H9 (cell line): ENCODE measurements around the gene COPG1. TPM values are rescaled to one million over a fixed set of nuclear protein-coding genes. Genes with fewer than 3 reads are reported as not detected.

ENCODE experiments used
- DNase-seq: peaks from one replicate; pipeline ENCODE4 v3.0.0-alpha.2; 2017
- H2AFZ ChIP-seq: one replicate; pipeline ENCODE4 v1.6.1; 2013; ENCODE audit warnings: mild to moderate bottlenecking, low read length, control low read depth, moderate library complexity
- H2AK5ac ChIP-seq: 2 replicates; pipeline ENCODE4 v1.6.1; 2013; ENCODE audit warnings: low read length, control low read depth, mixed read lengths; ENCODE audit not compliant: insufficient read length
- H2BK120ac ChIP-seq: one replicate; pipeline ENCODE4 v1.6.1; 2013; ENCODE audit warnings: low read depth, mild to moderate bottlenecking, low read length, control low read depth, inconsistent platforms; ENCODE audit not compliant: poor library complexity, severe bottlenecking
- H2BK12ac ChIP-seq: 2 replicates; pipeline ENCODE4 v1.6.1; 2013; ENCODE audit warnings: low read length, control low read depth, mixed read lengths, low read depth; ENCODE audit not compliant: insufficient read length
- H2BK15ac ChIP-seq: 2 replicates; pipeline ENCODE4 v1.6.1; 2013; ENCODE audit warnings: low read depth, low read length, control low read depth
- H2BK20ac ChIP-seq: one replicate; pipeline ENCODE4 v1.6.1; 2013; ENCODE audit warnings: low read depth, mild to moderate bottlenecking, low read length, control low read depth, inconsistent platforms; ENCODE audit not compliant: poor library complexity, severe bottlenecking
- H2BK5ac ChIP-seq: 2 replicates; pipeline ENCODE4 v1.6.1; 2013; ENCODE audit warnings: low read length, control low read depth, mixed read lengths; ENCODE audit not compliant: insufficient read length
- H3K14ac ChIP-seq: 2 replicates; pipeline ENCODE4 v1.6.1; 2013; ENCODE audit warnings: low read length, control low read depth; ENCODE audit not compliant: insufficient read depth
- H3K18ac ChIP-seq: 2 replicates; pipeline ENCODE4 v1.6.1; 2013; ENCODE audit warnings: low read depth, mild to moderate bottlenecking, mixed read lengths, low read length, control low read depth; ENCODE audit not compliant: insufficient read length
- H3K23ac ChIP-seq: 2 replicates; pipeline ENCODE4 v1.6.1; 2013; ENCODE audit warnings: low read length, control low read depth, mixed read lengths, low read depth; ENCODE audit not compliant: insufficient read length
- H3K23me2 ChIP-seq: 2 replicates; pipeline ENCODE4 v1.6.1; 2013; ENCODE audit warnings: low read depth, mild to moderate bottlenecking, mixed read lengths, low read length, control low read depth; ENCODE audit not compliant: insufficient read length, poor library complexity, severe bottlenecking
- H3K27ac ChIP-seq: 2 replicates; pipeline ENCODE4 v1.5.1; 2013; ENCODE audit warnings: low read length, control low read depth, mixed read lengths, low read depth; ENCODE audit not compliant: insufficient read length
- H3K27me3 ChIP-seq: 2 replicates; pipeline ENCODE4 v1.6.1; 2013; ENCODE audit warnings: low read length, control low read depth, inconsistent platforms; ENCODE audit not compliant: insufficient read depth
- H3K4ac ChIP-seq: 2 replicates; pipeline ENCODE4 v1.6.1; 2013; ENCODE audit warnings: low read depth, mild to moderate bottlenecking, control low read depth, inconsistent platforms, low read length, moderate library complexity
- H3K4me1 ChIP-seq: 2 replicates; pipeline ENCODE4 v1.6.1; 2013; ENCODE audit warnings: low read length, control low read depth, inconsistent platforms; ENCODE audit not compliant: insufficient read depth
- H3K4me2 ChIP-seq: 2 replicates; pipeline ENCODE4 v1.6.1; 2013; ENCODE audit warnings: low read length, control low read depth, mixed read lengths; ENCODE audit not compliant: insufficient read length, insufficient read depth
- H3K56ac ChIP-seq: 2 replicates; pipeline ENCODE4 v1.6.1; 2013; ENCODE audit warnings: low read depth, mild to moderate bottlenecking, mixed read lengths, low read length, control low read depth; ENCODE audit not compliant: insufficient read length
- H3K79me1 ChIP-seq: 2 replicates; pipeline ENCODE4 v1.6.1; 2013; ENCODE audit warnings: low read depth, mild to moderate bottlenecking, moderate library complexity, low read length, control low read depth, inconsistent platforms; ENCODE audit not compliant: insufficient read depth, poor library complexity, severe bottlenecking
- H3K79me2 ChIP-seq: 2 replicates; pipeline ENCODE4 v1.6.1; 2013; ENCODE audit warnings: low read length, control low read depth, inconsistent platforms; ENCODE audit not compliant: insufficient read depth
- H3K9ac ChIP-seq: 2 replicates; pipeline ENCODE4 v1.6.1; 2013; ENCODE audit warnings: low read length, control low read depth, mixed read lengths; ENCODE audit not compliant: insufficient read length; ENCODE audit errors: extremely low read depth
- H3K9me3 ChIP-seq: one replicate; pipeline ENCODE4 v1.6.1; 2013; ENCODE audit warnings: low read depth, low read length, inconsistent platforms; ENCODE audit not compliant: control insufficient read depth
- H3T11ph ChIP-seq: one replicate; pipeline ENCODE4 v1.6.1; 2013; ENCODE audit warnings: mild to moderate bottlenecking, low read length, control low read depth, inconsistent platforms
- H4K20me1 ChIP-seq: one replicate; pipeline ENCODE4 v1.6.1; 2013; ENCODE audit not compliant: control insufficient read depth, insufficient read length, insufficient read depth
- H4K5ac ChIP-seq: 2 replicates; pipeline ENCODE4 v1.6.1; 2013; ENCODE audit warnings: low read depth, mild to moderate bottlenecking, mixed read lengths, low read length, control low read depth; ENCODE audit not compliant: insufficient read length
- H4K8ac ChIP-seq: replicated peaks from 2 replicates; pipeline ENCODE4 v1.6.1; 2013; ENCODE audit warnings: low read length, control low read depth, mixed read lengths, low read depth; ENCODE audit not compliant: insufficient read length
- H4K91ac ChIP-seq: 2 replicates; pipeline ENCODE4 v1.6.1; 2013; ENCODE audit warnings: low read depth, mild to moderate bottlenecking, moderate library complexity, mixed read lengths, low read length, control low read depth; ENCODE audit not compliant: insufficient read length
- H3K27ac Mint-ChIP-seq, 3 experiments: 2 replicates in 2 of 3; 3 replicates in 1 of 3; pipeline ENCODE4 v1.8.0; 2020 to 2021; ENCODE audit warnings: mixed read lengths in 3 of 3, mild to moderate bottlenecking in 1 of 3, moderate library complexity in 1 of 3
- H3K27me3 Mint-ChIP-seq: 2 replicates; pipeline ENCODE4 v1.8.0; 2021; ENCODE audit warnings: low read depth, mild to moderate bottlenecking, moderate library complexity, mixed read lengths
- H3K36me3 Mint-ChIP-seq, 3 experiments: 2 replicates in 2 of 3; 3 replicates in 1 of 3; pipeline ENCODE4 v1.8.0; 2020 to 2021; ENCODE audit warnings: low read depth in 3 of 3, mixed read lengths in 3 of 3; ENCODE audit not compliant: insufficient read depth in 1 of 3
- H3K4me1 Mint-ChIP-seq, 2 experiments: 2 replicates each; pipeline ENCODE4 v1.8.0; 2020; ENCODE audit warnings: mixed read lengths in 2 of 2
- H3K4me3 Mint-ChIP-seq, 2 experiments: 2 replicates in 1 of 2; 3 replicates in 1 of 2; pipeline ENCODE4 v1.8.0; 2020 to 2021; ENCODE audit warnings: mild to moderate bottlenecking in 2 of 2, mixed read lengths in 2 of 2, moderate library complexity in 1 of 2
- H3K9me3 Mint-ChIP-seq, 2 experiments: 2 replicates in 1 of 2; 3 replicates in 1 of 2; pipeline ENCODE4 v1.8.0; 2020; ENCODE audit warnings: mild to moderate bottlenecking in 2 of 2, mixed read lengths in 2 of 2, moderate library complexity in 1 of 2
- WGBS: extraction: QIAGEN DNeasy Blood & Tissue Kit; methylation state at CpG from one replicate; pipeline ENCODE4 v1.1.7; 2013; ENCODE audit warnings: missing lambda C conversion rate, low lambda C conversion rate, mixed read lengths; ENCODE audit not compliant: insufficient read length; ENCODE audit errors: extremely low coverage; 5-methylcytosine and 5-hydroxymethylcytosine counted together
- total RNA-seq: library from RNA; stranded (reverse); gene quantifications from 2 replicates; pipeline ENCODE4 v1.2.1, GENCODE V29; 2021
- TF ChIP-seq, protein P1 (sequence below): fragments of 200-600 bp; sonication (generic); conservative IDR thresholded peaks from 3 replicates; pipeline ENCODE4 v1.8.0; 2021; ENCODE audit warnings: antibody characterized with exemption, mild to moderate bottlenecking

The COPG1 gene
- total RNA-seq, 1 experiment from 2014 or later, result 147 TPM

DNA sequence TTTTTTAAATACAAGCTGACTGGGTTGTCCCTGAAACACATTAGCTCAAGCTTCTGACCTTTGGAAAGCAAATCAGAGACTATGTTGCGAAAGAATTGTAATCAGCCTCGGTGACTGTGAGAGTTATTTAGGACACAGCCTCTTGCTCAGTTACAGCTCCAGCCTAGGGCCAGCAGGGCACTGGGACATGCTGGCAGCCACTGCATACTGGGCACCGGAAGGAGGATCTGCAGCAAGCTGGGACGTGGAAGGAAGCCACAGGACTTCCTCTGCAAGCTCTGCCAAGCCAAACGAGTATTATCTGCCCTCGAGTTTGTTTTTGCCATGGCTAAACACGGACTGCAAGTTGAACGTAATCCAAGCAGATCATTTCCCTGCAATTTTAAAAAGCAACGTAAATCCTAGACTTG lies 24.4 kb upstream of the COPG1 start:
- H3K79me1 ChIP-seq, result no peaks in the 10 kb centered on the region
- H3K4me2 ChIP-seq, result no peak overlapping the region
- Mint-ChIP-seq H3K9me3 (no peaks in the 10 kb centered on the region), H3K27ac (no peak overlapping the region), H3K4me1 (peaks cover 20 to 23% of the 10 kb centered on the region in 2 experiments), H3K36me3 (no peaks in the 10 kb centered on the region), H3K4me3 (no peak overlapping the region), H3K27me3 (peaks cover 3% of the 10 kb centered on the region)
- H3K9me3 ChIP-seq, result no peaks in the 10 kb centered on the region
- peak; percentile 43 for DNase-seq
- TF ChIP-seq, protein P1, sequence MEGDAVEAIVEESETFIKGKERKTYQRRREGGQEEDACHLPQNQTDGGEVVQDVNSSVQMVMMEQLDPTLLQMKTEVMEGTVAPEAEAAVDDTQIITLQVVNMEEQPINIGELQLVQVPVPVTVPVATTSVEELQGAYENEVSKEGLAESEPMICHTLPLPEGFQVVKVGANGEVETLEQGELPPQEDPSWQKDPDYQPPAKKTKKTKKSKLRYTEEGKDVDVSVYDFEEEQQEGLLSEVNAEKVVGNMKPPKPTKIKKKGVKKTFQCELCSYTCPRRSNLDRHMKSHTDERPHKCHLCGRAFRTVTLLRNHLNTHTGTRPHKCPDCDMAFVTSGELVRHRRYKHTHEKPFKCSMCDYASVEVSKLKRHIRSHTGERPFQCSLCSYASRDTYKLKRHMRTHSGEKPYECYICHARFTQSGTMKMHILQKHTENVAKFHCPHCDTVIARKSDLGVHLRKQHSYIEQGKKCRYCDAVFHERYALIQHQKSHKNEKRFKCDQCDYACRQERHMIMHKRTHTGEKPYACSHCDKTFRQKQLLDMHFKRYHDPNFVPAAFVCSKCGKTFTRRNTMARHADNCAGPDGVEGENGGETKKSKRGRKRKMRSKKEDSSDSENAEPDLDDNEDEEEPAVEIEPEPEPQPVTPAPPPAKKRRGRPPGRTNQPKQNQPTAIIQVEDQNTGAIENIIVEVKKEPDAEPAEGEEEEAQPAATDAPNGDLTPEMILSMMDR, result no peak
- no peak overlapping the region for H4K5ac ChIP-seq
- no peak overlapping the region for H3K9ac ChIP-seq
- no peak overlapping the region for H2AK5ac ChIP-seq
- no peak overlapping the region for H2BK15ac ChIP-seq
- no peak overlapping the region for H3K14ac ChIP-seq
- no peaks in the 10 kb centered on the region for H4K20me1 ChIP-seq
- no peaks in the 10 kb centered on the region for H3K23me2 ChIP-seq
- H3K18ac ChIP-seq, result no peak overlapping the region
- no peak overlapping the region for H2BK20ac ChIP-seq
- no peak overlapping the region for H3K4ac ChIP-seq
- H3K4me1 ChIP-seq, result peaks cover 4% of the 10 kb centered on the region; the same call in 1 of the 2 replicates
- H3K79me2 ChIP-seq, result no peaks in the 10 kb centered on the region
- no peaks in the 10 kb centered on the region for H3K27me3 ChIP-seq
- H2BK120ac ChIP-seq, result no peak overlapping the region
- H3K56ac ChIP-seq, result no peak overlapping the region
- no peak overlapping the region for H3K23ac ChIP-seq
- no peak overlapping the region for H2AFZ ChIP-seq
- H2BK12ac ChIP-seq, result no peak overlapping the region
- H3T11ph ChIP-seq, result no peak overlapping the region
- H2BK5ac ChIP-seq, result no peak overlapping the region
- WGBS, result no CpG with 5 or more reads among the region's 9 CpGs
- H4K8ac ChIP-seq, result no peak overlapping the region
- H3K27ac ChIP-seq, result no peak overlapping the region
- H4K91ac ChIP-seq, result no peak overlapping the region
